Activated T-cell treated with anti-CD3 and anti-CD28 coated beads for 4 hours (primary cell): Measurements from ENCODE around the gene CSNK2B.
A peak's percentile ranks its signal among the peaks of the same experiment; 100 is the strongest.
"Not testable (repeated sequence)": the region's sequence is repeated elsewhere in the genome, so short reads cannot be mapped to it uniquely, and the experiment has no call there.

Experiments used
- DNase-seq: peaks from one replicate; pipeline ENCODE4 v3.0.0-alpha.2; 2020

CSNK2B gene

GRCh38 chr6:31691078-31691463 lies 25.2 kb downstream of the CSNK2B start:
- no peak for DNase-seq

- DNase-seq, result no peak
These were observed 25.8 kb downstream of the CSNK2B start for GRCh38 chr6:31691564-31692108.

GRCh38 chr6:31692353-31692752 lies 26.5 kb downstream of the CSNK2B start:
- no peak for DNase-seq

- no peak for DNase-seq
These were observed 27.0 kb downstream of the CSNK2B start for GRCh38 chr6:31692886-31693285.

- no peak for DNase-seq
These were observed 27.7 kb downstream of the CSNK2B start for GRCh38 chr6:31693535-31693934.

GRCh38 chr6:31697555-31697954 lies 31.7 kb downstream of the CSNK2B start:
- no peak for DNase-seq

- no peak for DNase-seq
These were observed 35.0 kb downstream of the CSNK2B start for GRCh38 chr6:31700740-31701401.

- DNase-seq, result no peak
These were observed 36.0 kb downstream of the CSNK2B start for GRCh38 chr6:31701666-31702404.

GRCh38 chr6:31702405-31702818 lies 36.5 kb downstream of the CSNK2B start:
- DNase-seq, result peak; percentile 7

GRCh38 chr6:31702819-31703716 lies 37.2 kb downstream of the CSNK2B start, which contains the start of gene ABHD16A:
Gene ABHD16A (minus strand): TSS chr6:31703324. CDS start chr6:31703281, 43 bp downstream.
- peak; percentile 95 for DNase-seq

GRCh38 chr6:31705931-31706330 lies 40.1 kb downstream of the CSNK2B start:
- no peak for DNase-seq

GRCh38 chr6:31706599-31706998 lies 40.7 kb downstream of the CSNK2B start, which contains the start of gene LY6G6F:
Gene LY6G6F (plus strand): TSS chr6:31706866. CDS start chr6:31706907, 41 bp downstream.
- no peak for DNase-seq

- DNase-seq, result no peak
These were observed 41.8 kb downstream of the CSNK2B start for GRCh38 chr6:31707701-31708100.

GRCh38 chr6:31708224-31708623 lies 42.3 kb downstream of the CSNK2B start:
- DNase-seq, result no peak

GRCh38 chr6:31709157-31709556 lies 43.3 kb downstream of the CSNK2B start:
- not testable (repeated sequence) for DNase-seq

GRCh38 chr6:31710523-31711219 lies 44.8 kb downstream of the CSNK2B start:
- DNase-seq, result no peak

- no peak for DNase-seq
These were observed 45.4 kb downstream of the CSNK2B start for GRCh38 chr6:31711233-31711632.

- no peak for DNase-seq
These were observed 46.4 kb downstream of the CSNK2B start for GRCh38 chr6:31712296-31712695.

- no peak for DNase-seq
These were observed 47.6 kb downstream of the CSNK2B start for GRCh38 chr6:31713465-31713864.

- no peak for DNase-seq
These were observed 48.3 kb downstream of the CSNK2B start for GRCh38 chr6:31713991-31714684.
